NCI-H2081 treated with DMSO at 0.1 percent for 48 hours (cell line): Measurements from ENCODE around the gene UBASH3B.
"Not testable (repeated sequence)": the region's sequence is repeated elsewhere in the genome, so short reads cannot be mapped to it uniquely, and the experiment has no call there.

Source experiments
- DNase-seq: peaks from one replicate; lab custom pipeline; 2025; lab: John Stamatoyannopoulos, UW

The UBASH3B gene

DNA sequence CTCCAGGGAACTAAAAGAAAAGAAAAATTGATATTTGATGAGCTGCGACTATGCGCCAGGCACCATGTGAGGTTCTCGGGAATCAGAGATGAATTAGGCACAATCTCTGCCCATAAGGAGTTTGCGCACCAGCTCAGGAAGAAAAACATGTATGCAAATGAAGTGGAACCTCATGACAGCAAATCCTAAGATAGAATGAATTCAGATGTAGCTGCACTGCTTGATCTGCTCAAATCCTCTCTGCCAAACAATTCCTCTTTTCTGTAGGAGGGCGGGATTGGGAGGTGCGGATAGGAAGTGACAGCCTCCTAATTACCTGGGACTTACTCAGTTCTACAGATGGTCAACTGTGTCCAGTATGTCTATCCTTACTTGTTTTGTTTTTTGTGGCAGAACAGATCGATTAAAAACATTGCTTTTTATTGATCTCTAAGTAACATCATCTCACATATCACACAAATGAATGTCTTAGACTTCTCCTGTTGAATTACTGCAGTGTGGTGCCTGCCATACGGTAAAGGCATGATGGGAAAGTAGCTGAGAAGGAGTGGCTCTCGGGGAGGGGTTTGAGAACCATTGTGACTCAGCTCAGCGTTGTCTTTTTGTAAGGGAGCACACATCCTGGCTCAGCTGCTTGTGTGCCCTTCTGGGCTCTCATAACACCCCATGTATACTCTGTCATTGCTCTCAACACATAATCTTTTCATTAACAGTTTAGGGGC, 196.7 kb downstream of the UBASH3B start:
- DNase-seq: no peak

DNA sequence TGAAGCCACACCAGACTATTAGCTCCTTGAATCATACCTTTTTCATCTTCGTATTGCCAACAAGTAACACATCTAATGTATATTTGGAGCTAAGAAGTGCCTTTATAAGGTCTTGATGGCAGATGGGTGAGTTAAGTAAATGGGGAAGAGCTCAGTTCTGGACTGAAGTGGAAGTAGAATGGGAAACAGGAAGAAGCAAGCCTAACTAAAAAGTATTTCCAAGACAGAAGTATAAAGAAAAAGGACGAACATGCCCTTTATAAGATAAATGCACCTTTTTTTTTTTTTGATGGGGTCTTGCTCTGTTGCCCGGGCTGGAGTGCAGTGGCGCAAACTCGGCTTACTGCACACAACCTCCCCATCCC, 197.3 kb downstream of the UBASH3B start:
- DNase-seq: no peak

DNA sequence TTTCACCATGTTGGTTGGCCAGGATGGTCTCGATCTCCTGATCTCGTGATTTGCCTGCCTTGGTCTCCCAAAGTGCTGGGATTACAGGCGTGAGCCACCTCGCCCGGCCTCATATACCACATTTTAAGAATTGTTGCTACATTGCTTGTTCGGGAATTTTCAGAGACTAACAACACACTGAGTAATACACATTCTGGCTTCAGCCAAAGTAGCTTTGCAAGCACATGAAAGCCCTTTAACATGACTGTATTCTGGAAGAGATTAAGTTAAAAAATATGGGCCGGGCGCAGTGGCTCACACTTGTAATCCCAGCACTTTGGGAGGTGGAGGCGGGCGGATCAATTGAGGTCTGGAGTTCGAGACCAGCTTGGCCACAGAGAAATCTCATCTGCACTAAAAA, 197.7 kb downstream of the UBASH3B start:
- DNase-seq: no peak

DNA sequence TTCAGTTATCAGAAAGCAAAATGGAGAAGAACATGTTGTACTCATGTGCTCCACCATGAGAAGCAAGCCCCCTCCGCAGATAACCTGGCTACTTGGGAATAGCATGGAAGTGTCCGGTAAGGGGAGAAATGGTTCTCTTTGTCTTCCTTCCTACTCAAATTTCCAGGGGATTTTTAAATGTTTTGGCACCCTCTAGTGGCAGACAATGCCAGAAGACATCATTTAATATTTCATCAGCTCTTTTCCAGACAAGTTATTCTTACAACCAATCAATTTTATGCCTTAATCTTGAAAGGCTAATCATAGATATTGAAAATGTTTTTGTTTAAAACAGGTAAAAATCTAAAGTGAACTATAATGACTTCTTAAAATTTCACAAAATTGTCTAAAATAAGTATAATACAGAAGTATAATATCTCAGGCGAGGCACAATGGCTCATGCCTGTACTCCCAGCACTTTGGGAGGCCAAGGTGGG, 198.5 kb downstream of the UBASH3B start:
- peak; percentile 59 for DNase-seq

DNA sequence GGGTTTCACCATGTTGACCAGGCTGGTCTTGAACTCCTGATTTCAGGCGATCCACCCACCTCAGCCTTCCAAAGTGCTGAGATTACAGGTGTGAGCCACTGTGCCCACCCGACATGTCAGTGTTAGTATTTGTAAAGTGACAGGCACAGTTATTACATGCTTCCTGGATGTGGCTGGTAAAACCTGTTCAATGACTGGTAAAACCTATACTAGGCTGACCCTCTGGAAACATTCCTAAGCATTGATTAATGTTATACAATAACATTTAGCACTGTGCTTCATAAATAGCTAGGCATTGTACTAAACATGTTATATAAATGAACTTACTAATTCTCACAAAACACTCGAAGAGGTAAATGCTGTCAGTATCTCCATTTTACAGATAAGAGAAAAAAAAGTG, 206.1 kb downstream of the UBASH3B start:
- no peak for DNase-seq

DNA sequence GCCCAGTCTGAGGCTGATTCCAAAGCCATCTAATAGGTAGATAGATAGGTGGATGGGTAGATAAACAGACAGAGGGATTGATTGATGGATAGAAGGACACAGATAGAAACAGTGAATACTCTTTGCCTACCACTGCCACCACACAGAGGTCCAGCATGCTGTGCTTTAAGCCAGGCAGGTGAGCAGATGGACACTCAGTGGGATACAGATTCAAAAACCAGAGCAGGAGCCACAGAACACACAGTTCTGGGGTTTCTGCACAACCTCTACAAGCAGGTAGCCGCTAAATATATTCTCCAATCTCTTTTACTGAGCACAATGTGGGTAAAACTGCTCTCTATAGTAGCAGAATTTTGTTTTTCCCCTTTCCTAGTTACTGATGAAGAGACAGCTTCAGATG, 206.6 kb downstream of the UBASH3B start:
- no peak for DNase-seq

DNA sequence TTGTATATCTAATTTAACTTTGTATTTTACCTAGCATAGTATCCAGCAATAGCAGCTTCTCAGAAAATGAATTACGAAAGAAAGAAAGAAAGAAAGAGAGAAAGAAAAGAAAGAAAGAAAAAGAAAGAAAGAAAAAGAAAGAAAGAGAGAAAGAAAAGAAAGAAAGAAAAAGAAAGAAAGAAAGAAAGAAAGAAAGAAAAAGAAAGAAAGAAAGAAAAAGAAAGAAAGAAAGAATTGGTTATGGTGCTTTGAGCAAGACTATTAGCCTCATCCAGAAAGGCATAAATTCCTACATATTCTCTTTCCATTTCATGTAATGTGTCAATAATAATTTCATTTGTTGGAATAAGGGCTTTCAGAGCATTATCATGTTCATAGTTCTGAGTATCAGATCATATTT, 207.6 kb downstream of the UBASH3B start:
- not testable (repeated sequence) for DNase-seq

DNA sequence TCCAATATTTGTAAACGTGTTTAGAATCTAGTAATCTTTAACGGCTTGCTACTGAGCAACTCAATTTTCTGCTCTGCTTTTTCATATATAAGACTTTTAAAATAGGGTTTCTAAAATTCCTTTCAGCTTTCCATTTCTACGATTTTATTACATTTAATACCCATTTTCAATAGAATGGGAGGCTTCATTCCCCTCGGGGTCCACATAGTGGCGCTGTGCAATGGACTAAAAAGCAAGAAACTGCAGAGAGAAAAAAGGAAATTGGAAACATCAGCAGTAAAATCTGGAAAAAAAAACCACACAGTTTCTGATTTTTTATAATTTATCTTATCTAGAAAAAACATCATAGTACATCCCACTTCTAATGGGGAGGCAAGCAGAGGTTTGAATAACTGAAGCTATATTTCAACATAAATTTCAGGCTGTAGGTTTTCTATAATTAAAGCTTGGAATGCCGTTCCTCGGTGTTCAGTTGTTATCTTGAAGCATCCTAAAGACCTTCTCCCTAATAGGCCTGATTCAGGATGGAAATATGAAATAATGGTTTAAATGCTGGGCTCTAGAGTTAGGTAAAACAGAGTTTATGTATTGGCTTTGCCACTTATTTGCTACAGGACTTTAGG, 208.3 kb downstream of the UBASH3B start:
- DNase-seq: peak; percentile 35
